ENCODE results near the gene VPS51.
"Not testable (repeated sequence)": the region's sequence is repeated elsewhere in the genome, so short reads cannot be mapped to it uniquely, and the experiment has no call there.

VPS51 gene

GRCh38 chr11:65132238-65132987, 36.4 kb downstream of the VPS51 start:
- in situ Hi-C loops (cut with MboI; ENCODE audit: low sequenced_read_pairs) = no loop called here

- in situ Hi-C loops (cut with MboI; ENCODE audit: low sequenced_read_pairs) = no loop called here
These were observed 37.1 kb downstream of the VPS51 start for GRCh38 chr11:65132988-65133700.

DNA sequence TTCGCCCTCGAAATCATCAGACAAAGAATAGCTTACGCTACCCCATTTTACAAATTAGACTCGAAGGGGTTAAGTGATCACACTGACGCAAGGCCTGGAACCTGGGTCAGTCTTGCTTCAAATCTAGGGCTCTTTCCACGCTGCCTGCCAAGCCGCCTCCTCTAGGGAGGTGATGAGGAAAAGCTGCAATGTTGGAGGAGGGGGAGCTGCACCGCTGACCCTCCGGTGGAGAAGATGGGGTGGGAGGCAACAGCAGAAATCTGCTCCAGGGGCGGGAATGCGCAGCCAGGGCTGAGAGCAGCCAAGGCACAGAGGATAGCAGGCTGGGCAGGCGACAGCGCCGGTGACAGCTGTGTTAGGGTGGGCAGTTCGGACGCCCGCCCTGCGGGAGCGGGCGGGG, 37.7 kb downstream of the VPS51 start:
- in situ Hi-C loops (cut with MboI; ENCODE audit: low sequenced_read_pairs) = no loop called here

DNA sequence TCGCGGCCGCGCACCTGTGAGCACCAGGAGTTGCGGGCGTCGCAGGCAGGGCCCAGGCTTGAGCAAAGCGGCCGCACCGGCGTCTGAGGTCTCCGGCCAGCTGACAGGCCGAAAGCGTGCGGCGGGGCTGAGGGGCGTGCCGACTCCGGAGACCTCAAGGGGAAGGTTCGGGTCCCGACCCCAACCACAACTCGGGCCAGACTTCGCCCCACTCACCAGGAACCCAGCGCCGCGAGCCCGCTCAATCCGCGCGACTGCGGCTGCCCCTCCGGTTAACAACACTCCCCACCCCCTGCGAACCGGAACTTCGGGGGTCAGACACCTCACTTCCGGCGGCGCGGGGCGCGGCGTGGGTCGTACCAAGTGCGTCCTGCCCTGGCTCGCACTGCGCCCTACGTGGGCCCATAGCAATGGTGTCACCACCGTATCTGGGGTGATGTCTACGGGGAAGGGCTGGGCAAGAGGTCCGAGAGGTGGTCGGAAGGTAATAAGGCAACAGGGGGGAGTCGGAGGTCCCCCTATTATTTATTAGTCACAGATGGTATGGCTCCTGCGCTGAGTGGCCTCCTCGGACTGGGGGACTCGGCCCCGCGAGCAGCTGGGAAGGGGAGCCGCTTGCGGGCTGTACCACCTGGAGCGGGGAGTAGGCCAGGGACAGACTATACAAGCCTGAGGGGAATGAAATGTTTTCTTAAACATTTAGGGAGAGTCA, 38.4 kb downstream of the VPS51 start, which contains the start of gene SYVN1:
Gene SYVN1 (minus strand): TSS at position 280 of the 712 bp plus-strand sequence. CDS start 918 bp downstream, outside the sequence.
- in situ Hi-C loops (cut with MboI; ENCODE audit: low sequenced_read_pairs) = no loop called here

GRCh38 chr11:65134952-65135632, 39.1 kb downstream of the VPS51 start:
- in situ Hi-C loops (cut with MboI; ENCODE audit: low sequenced_read_pairs) = no loop called here

GRCh38 chr11:65135633-65136145, 39.7 kb downstream of the VPS51 start:
- in situ Hi-C loops (cut with MboI; ENCODE audit: low sequenced_read_pairs) = no loop called here

GRCh38 chr11:65136515-65137096, 40.6 kb downstream of the VPS51 start:
- in situ Hi-C loops (cut with MboI; ENCODE audit: low sequenced_read_pairs) = no loop called here

DNA sequence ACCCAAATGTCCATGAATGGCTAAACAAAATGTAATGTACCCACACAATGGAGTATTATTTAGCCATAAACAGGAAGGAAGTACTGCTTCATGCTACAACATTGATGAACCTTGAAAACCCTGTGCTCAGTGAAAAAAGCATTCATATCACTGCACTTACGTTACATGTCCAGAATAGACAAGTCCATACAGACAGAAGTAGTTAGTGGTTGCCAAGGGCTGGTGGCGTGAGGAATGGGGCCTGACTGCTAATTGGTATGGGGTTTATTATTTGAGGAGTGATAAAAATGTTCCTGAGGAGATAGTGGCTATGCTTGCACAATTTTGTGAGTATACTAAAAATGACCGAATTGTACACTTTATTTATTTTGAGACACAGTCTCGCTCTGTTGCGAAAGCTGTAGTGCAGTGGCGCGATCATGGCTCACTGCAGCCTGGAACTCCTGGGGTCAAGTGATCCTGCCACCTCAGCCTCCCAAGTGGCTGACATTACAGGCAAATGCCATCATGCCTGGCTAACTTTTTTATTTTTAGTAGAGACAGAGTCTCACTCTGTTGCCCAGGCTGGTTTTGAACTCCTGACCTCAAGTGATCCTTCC, 46.0 kb downstream of the VPS51 start:
- in situ Hi-C loops (cut with MboI; ENCODE audit: low sequenced_read_pairs) = no loop called here

GRCh38 chr11:65147352-65148075, 51.5 kb downstream of the VPS51 start:
- in situ Hi-C loops (cut with MboI; ENCODE audit: low sequenced_read_pairs) = no loop called here

DNA sequence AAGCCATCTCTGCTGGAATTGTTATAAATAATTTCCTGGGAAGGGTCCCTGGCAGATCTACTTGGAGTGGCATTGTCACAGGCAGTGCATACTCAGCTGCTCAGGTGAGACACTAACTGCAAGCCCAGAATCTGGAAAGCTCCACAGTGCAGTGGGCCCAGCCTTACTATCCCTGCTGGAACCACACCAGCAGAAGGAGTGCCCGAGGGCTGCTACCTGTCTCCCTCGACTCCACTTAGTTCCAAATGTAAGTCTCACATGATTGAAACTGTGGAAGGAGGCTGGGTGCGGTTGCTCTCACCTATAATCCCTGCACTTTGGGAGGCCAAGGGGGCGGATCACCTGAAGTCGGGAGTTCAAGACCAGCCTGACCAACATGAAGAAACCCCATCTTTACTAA, 52.6 kb downstream of the VPS51 start:
- in situ Hi-C loops (cut with MboI; ENCODE audit: low sequenced_read_pairs) = no loop called here

DNA sequence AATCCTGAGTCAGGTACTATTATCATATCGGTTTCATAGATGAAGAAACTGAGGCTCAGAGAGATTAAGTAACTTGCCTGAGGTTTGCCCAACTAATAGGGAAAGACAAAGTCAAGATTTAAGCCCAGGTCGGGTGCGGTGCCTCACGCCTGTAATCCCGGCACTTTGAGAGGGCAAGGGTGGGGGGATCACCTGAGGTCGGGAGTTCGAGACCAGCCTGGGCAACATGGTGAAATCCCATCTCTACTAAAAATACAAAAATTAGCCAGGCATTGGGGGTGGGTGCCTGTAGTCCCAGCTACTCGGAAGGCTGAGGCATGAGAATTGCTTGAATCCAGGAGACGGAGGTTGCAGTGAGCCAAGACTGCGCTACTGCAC, 54.1 kb downstream of the VPS51 start:
- in situ Hi-C loops (cut with MboI; ENCODE audit: low sequenced_read_pairs) = not testable (repeated sequence)

GRCh38 chr11:65150509-65151299, 54.7 kb downstream of the VPS51 start:
- in situ Hi-C loops (cut with MboI; ENCODE audit: low sequenced_read_pairs) = no loop called here

DNA sequence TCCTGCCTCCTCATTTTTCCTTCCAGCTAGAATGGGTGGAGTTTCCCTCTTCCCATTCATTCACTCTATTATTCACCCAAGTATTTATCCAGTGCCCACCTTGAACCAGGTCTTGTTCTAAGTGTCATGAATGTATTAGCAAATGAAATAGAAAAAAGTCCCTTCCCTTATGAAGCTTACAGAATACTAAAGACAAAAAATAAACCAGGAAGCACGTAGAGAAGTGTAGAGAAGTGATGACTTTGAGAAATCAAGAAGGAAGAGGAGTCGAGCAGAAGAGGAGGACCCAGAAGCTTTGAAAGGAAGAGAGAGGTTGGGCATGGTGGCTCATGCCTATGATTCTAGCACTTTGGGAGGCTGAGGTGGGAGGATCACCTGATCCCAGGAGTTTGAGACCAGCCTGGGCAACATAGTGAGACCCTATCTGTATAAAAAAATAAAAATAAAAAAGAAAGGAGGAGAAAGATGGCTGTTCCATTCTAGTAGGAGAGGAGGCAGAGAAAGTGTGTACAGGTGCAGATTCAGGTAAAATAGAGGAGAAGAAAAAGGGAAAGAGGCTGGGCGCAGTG, 55.4 kb downstream of the VPS51 start:
- in situ Hi-C loops (cut with MboI; ENCODE audit: low sequenced_read_pairs) = no loop called here

DNA sequence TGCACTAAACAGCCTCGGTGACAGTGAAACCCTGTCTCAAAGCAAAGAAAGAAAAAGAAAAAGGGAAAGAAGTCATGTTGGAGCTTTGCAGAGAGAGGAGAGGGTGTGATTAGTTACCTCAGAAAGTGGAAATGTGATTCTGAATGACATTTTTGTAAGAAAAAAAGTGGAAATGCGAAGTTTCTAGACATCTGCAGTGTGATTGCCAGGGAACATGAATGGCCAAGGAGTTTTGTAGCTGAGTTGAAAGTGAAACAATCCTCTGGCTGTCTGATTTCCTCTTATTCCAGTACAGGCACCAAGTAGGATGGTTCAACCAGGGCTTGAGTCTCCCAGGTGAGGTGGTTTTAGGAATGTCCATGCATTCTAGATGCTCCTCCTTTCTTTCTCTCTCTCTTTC, 56.1 kb downstream of the VPS51 start:
- in situ Hi-C loops (cut with MboI; ENCODE audit: low sequenced_read_pairs) = no loop called here

DNA sequence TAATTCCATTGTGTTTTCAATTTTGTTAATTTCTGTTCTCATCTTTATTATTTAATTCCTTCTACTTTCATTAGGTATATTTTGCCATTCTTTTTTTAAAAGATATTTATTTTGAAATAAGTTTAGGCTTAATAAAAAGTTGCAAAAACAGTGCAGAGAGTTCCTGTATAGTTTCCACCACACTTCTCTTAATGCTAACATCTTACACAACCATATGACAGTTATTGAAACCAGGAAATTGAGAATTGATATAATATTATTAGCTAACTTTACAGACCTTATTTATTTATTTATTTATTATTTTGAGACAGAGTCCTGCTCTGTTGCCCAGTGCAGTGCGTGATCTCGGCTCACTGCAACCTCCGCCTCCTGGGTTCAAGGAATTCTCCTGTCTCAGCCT, 60.2 kb downstream of the VPS51 start:
- in situ Hi-C loops (cut with MboI; ENCODE audit: low sequenced_read_pairs) = no loop called here

- in situ Hi-C loops (cut with MboI; ENCODE audit: low sequenced_read_pairs) = no loop called here
These were observed 60.9 kb downstream of the VPS51 start for GRCh38 chr11:65156926-65157325.

- in situ Hi-C loops (cut with MboI; ENCODE audit: low sequenced_read_pairs) = no loop called here
These were observed 61.3 kb downstream of the VPS51 start for GRCh38 chr11:65157336-65157735.

- in situ Hi-C loops (cut with MboI; ENCODE audit: low sequenced_read_pairs) = no loop called here
These were observed 63.0 kb downstream of the VPS51 start for GRCh38 chr11:65159012-65159411.
